NK-92 (cell line): ENCODE results near the gene ADGRL3.

Experiments
- DNase-seq: peaks from one replicate; lab custom pipeline; 2025; ENCODE audit not compliant: unreplicated experiment; lab: John Stamatoyannopoulos, UW

The ADGRL3 gene

DNA sequence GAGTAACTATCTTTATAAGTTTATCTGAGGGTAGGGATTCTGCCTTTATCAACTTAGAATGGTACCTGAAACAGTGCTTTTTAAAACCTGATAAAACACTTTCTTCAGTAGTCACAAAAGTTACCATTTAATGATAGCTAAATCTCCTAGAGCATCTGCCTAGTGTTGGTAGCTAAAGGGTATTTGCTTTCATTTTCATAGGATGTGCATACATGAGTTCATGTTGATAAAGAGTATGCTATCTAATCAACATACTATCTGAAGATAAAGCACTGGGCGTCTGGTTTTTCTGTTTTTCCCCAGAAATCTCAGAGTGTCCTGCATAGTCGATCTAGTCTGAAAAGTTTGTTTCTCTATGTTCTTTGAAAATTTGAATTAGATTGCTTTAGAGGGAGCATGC is 75.1 kb downstream of the ADGRL3 start:
- no peak for DNase-seq

DNA sequence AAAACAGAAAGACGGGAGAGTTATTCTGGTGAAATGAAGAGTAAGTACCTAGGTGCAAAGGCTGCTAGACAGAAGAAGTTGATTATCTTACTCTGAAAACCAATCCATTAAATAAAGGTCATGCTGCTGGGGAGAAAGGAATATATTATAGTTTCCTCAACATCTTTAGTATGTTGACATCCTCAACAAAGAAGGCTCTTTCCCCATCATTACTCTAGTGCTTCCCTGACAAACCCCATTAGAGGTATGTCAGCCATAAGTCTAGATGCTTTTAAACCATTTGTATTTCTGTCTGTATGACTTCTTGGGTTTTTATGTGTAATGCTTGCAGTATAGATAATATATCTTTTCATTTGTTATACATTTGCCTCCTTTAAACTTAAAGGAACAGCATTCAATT is 75.9 kb downstream of the ADGRL3 start:
- no peak for DNase-seq

DNA sequence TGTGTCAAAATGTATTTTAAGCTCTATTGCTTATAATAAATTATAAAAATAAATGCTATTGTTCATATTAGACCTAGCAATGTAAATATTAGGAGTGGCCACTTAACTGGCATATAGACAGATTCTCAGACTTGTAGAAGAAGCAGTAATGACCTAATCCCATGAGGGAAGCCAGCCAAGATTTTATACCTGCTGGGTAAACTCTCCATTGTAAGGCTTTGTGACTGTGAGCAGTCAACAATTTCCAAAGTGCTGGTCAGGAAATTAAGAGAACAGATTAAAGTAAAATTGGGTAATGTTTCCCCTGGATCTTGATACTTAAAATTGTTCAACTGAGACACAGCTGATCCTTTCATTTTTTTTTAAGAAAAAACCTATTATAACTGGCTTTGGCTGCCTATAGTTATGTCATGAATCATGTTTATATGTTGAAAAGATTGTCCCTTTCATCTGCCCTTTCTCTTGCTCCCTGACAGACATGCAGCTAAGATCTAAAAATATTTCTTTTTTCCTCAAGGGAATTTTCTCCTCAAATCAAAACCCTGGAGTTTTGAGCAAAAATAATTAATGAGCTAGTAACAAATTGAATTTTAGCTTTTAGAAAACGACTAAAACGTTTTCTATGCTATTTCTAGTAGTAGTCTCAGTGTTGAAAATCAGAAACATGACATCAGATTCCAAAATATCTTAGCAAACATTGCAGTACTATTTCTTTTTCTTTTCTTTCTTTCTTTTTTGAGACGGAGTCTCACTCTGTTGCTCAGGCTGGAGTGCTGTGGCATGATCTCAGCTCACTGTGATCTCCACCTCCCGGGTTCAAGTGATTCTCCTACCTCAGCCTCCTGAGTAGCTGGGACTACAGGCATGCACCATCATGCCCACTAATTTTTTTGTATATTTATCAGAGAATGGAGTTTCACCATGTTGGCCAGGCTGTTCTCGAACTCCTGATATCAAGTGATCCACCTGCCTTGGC is 77.9 kb downstream of the ADGRL3 start:
- no peak for DNase-seq

DNA sequence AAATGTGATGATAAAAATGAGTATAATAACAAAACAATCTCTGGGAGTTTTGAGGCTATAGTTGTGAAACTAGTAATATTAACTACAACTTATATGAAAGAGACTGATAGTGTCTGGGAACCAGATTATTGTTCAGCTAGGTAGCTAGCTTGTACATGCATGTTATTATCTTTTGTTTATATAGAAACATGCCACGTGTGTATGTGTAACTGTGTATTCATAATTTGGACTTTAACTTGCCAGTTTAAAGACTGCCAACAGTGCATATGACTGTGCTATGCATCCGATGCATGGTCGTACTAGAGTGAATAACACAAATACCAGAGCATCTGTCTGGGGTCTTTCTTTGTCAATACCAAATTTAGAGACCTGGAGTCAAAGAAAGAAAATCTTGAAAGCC is 92.2 kb downstream of the ADGRL3 start:
- DNase-seq = no peak

DNA sequence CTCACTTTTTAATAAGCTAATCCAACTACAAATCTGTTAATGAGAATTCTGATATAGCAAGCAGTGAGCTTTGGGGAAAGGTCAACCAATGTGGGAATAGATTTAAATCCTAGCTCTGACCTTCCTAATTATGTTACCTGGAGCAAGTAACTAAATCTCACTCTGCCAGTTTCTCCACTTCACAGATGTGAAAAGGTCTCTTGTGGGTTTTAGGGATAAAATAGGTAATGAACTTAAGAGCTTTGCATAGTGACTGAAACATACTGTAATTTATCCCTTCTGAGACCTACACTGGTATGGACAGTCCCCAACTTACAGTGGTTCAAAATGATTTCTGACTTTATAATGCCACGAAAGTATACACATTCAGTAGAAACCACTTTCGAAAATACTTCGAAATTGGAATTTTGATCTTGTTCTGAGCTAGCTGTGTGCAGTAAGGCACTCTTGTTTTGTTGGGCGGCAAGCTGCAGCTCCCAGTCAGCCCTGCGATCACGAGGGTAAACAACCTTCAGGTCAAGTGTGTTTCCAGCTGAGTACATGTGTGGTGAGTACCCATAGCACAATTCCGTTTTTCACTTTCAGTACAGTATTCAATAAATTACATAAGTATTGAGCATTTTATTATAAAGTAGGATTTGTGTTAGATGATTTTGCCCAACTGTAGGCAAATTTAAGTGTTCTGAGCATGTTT is 93.7 kb downstream of the ADGRL3 start:
- no peak for DNase-seq

DNA sequence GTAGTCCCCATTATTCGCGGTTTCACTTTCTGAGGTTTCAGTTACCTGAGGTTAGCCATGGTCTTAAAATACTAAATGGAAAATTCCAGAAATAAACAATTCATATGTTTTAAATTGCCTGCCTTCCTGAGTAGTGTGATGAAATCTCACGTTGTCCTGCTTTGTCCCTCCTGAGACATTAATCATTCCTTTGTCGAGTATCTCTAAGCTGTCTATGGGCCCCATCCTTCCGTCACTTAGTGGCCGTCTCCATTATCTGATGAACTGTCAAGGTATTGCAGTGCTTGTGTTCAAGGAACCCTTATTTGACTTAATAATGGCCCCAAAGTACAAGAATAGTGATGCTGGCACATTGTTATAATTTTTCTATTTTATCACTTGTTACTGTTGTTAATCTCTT is 94.8 kb downstream of the ADGRL3 start:
- no peak for DNase-seq

DNA sequence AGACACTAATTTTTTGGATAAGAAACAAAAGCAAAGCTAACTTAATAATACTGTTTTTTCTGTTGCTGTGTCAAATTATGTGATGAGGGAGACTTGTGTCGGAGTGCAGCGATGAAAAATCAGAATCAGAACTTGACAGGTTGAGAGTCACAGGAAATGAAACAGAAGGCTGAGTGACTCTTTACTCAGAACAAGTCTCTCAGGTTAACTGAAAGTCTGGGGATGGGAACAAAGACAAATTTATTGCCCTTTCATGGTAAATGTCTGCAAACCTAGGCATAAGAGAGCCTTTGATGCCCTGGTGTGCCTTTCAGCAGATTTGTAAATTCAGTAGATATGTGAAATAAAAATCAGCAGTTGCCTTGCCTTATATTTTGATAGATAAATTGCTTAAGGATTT is 96.0 kb downstream of the ADGRL3 start:
- no peak for DNase-seq

DNA sequence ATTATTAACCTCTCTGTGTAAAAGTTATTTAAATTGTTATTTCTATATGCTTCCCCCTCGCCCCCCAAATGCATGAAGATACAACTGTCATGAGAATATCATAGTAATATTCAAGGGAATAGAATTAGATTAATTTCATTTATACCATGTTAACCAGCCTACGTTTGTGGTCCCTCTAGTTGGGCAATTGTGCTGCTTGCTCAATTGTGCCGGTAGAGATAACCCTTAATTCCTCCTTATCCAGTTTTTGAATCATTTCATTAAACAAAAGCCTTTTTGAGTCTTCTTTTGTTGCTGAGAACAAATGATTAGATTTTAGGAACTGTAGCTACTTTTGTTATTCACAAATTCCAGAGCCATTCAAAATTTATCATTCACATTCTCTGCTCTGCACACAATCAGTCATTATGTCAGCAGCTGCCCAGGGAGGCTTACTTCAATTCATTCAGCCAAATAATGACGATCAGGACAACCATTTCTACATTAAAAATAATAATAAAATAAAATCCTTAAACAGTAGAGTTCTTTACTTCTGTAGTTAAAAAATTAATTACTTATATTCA is 98.1 kb downstream of the ADGRL3 start:
- DNase-seq = no peak

DNA sequence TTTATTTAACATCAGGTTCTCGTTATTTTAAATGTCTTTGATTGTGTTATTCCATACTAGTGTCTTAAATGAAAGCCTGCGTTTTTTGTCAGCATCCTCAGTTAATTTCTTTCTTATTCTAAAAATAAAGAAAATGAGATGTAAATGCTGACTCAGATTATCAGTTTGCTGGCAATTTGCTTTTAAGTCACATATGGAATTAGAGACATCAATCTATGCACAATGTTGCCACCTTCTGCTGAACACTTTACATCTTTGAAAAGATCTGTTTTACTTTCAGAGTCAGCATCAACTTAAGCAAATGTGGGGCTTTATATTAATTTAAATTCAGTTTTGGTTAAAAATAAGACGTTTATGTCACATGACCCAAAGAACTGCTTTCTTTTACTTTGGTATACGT is 99.2 kb downstream of the ADGRL3 start:
- DNase-seq = no peak

DNA sequence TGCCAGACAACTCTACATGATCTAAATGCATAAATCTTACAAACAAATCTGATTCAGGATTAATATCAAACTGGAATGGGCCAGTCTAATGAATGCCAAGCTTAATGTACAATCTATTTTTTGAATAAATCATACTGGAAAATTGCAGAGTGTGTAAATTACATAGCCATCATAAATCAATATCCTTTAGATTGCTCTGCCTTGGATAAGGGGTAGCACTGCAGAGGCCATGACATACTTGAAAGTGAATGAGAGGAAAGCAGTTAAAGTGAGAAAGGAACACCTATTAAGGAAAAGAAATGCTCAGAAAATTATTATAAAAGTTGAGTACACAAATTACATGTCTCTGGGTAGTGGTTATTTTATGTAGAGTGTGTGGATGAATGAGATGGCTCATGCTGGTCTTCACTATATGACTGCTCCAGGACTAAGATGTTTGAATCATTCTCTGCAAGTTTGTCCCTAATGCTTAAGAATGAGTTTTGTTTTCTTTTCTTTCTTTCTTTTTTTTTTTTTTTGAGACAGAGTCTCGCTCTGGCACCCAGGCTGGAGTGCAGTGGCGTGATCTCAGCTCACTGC is 100.2 kb downstream of the ADGRL3 start:
- no peak for DNase-seq

DNA sequence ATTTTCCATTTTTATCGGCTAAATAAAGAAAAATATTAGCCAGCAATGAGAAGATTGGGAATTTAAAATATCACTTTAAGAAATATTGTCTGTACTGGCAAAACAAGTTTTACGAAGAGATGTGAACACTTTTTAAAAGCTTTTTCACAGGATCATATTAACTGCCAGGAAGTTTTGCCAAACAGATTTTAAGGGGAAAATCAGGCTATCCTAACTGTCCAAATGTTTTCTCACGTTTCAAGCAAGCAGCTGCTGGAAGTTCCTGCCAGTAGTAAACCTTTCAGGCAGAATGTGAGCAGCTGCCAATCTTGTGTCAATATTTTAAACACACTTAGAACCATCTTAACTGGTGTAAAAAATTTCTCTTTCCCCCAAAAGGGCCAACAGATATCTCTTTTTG is 101.1 kb downstream of the ADGRL3 start:
- no peak for DNase-seq

DNA sequence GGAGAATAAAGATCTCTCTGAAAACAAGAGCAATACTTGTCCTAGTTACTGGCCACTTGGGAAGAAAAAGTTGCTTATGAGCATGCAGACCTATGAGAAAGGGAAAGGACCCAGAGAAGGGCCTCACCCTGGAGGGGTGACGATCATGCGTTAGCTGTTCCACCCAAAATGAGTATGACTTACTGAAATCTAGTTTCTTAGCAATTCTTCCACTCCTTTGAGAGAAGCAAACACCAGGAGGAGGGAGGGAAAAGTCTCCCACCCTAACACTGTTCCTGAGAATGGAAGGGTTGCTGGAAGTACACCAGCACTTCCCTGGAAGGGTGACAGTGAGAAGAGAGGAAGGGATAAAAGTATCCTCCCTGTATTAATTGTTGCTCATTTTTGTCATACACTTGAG is 107.9 kb downstream of the ADGRL3 start:
- DNase-seq = no peak

DNA sequence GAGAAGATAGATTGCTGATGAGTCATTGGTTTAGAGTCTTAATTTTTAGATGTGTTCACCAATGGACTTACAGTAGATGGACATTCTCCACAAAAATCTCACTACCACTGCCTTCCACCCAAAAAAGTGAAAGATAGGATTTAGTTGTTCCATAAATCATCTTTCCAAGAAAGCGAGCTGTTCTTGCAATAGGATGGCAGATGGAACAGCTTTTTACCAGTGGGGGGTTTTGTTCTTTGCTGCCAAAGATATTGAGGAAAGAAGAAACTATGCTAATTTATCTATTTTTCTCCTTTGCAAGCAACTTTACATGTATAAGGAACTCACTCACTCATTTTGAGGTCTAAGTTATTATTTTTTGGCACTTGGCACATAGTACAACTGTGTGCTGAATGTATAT is 109.5 kb downstream of the ADGRL3 start:
- no peak for DNase-seq

DNA sequence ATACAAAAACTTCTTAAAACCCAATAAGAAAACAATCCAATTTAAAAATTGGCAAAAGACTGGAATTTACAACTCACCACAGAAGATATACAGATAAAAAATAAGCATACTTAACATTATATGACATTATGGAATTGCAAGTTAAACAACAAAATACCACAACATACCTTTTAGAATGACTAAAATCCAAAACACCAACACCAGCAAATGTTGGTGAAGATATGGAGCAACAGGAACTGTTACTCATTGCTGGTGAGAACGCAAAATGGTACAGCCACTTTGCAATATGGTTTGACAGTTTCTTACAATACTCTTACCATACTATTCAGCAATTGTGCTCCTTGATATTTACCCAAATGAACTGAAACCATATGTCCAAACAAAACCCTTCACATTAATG is 112.4 kb downstream of the ADGRL3 start:
- DNase-seq = no peak

DNA sequence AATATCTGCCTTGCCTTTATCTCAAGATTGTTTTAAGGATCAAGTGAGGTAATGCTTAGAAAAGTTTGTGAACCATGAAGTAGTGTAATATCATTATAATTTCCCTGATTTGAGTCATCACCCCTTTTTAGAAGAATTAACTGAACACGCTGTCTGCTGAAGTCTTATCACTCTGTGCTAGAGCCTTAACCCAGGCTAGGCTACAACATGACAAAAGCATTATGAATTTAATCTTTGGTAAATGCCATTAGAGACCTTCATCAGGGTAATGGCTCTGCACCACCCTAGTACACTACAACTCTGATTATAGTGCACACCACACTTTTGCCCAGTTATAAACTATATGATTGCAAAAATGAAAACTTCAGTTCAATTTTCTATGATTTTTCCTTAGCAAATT is 118.3 kb downstream of the ADGRL3 start:
- no peak for DNase-seq

DNA sequence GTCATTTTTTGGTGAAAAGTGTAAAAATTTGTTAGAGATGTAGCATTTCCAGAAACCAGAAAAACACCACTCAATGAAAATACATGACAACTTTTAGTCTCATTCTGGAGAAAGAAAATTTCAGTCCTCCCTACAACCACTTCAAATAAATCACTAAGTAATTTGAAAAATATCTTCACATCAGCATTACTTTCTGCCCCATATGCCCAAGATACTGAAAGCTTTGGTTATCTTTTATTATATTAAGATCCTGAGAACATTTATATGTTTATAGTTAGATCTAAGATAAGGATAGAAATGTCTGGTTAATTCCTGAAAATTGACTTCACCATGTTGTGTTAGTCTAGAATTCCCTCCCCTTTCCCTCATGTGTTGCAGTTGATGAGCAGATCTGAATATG is 119.0 kb downstream of the ADGRL3 start:
- DNase-seq = no peak

DNA sequence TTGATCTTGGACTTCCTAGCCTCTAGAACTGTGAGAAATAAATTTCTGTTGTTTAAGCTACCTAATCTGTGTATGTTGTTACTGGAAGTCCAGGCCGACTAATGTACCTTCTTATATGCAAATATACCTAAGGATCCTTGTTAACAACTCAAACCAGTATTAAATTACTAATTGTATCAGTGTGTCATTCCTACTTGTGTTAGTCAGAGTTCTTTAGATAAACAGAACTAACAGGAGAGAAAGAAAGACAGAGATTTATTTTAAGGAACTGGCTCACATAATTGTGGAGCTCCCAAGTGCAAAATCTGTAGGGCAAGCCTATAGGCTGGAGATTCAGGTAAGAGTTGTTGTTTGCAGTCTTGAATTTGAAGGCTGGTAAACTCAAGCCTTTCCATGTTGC is 120.0 kb downstream of the ADGRL3 start:
- DNase-seq = no peak

DNA sequence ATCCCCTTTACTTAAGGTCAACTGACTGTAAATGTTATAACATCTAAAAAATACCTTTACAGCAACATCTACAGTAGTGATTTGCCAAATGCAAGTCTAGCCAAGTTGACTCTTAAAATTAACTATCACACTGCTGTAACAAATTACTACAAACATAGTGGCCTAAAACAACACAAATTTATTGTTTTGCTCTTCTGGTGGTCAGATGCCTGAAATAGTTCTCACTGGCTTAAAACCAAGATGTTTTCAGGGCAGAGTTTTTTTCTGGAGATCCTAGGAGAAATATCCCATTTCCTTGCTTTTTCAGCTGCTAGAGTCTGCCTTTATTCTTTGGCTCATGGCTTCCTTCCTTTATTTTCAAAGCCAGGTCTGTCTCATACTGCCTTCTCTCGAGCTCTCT is 120.5 kb downstream of the ADGRL3 start:
- no peak for DNase-seq

DNA sequence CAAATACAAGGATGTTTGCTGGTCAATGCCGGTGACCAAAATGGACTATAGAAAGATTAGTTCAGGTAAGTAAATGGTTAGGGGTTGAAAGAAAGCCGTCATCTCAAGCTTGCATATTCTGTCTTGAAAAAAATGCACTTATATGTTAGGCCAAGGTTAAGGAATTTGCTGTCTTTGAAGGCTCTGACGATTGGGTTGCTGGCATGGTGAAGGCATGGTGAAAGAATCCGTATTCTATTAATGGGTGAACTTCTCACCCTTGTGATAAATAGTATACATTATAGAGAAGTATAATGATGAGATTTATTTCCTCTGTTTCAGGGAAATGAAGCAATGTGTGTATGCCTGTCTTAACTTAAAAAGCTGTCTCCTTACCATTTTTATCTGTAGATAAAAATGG is 132.6 kb downstream of the ADGRL3 start:
- no peak for DNase-seq

DNA sequence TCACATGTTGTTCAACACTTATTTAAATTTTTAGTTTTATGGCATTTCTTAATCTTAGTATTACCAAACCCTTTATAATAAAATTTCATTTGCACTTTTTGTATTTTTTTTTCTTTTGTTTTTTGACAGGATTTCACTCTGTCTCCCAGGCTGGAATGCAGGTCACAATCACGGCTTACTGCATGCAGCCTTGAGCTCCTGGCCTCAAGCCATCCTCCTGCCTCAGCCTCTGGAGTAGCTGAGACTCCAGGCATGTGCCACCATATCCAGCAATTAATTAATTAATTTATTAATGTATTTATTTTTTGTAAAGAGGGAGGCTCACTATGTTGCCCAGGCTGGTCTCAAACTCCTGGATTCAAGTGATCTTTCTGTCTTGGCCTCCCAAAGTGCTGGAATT is 133.4 kb downstream of the ADGRL3 start:
- no peak for DNase-seq

DNA sequence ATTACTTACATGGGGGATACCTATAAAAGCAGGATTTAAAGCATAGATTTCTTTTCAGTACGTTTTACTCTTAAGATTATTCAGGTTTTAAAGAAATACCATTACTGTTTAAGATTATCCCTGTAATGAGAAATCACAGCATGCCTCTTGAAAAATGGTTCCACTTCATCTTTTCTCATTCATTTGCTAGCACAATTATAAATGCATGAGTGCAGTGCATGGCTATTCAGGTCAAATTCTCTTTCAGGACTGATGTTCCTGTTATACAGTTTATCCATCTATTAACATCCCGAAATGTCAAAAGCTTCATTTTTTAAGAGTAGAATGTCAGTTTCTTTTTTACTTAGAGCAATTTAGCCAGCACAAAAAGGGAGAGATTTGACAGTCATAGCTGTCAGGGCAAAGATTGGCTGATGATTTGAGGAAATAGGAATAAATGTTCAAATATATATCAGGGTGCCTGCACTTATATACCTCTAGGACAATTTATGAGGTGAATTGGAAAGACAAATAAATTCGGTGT is 135.2 kb downstream of the ADGRL3 start:
- no peak for DNase-seq

DNA sequence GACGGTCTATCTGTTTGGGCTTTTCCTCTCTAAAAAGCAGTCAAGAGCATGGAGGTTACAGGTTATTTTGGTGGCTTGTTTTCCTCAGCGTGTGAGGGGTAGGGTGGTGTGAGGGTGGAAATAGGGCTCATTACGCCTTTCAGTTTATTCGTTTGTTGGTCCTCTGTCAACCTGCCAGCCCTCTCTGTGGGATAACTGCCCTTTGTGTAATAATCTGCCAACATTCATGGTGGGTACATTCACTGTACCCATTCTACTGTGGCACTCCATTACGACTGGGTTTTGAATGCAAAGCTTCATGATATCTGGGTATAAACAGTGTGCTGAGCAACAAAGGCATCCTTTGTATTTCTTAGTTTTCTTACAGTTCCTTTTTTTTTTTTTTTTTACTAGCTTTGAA is 136.4 kb downstream of the ADGRL3 start:
- DNase-seq = no peak
